ENCODE results near the gene RMND1. TPM values are rescaled to one million over a fixed set of nuclear protein-coding genes. Genes with fewer than 3 reads are reported as not detected.

Gene RMND1
- total RNA-seq, 1 donor from 2014 or later = 67.0 TPM

- Mint-ChIP-seq H3K27me3 (ENCODE audit: unreplicated experiment) (peaks cover 11% of the 10 kb centered on the region), H3K36me3 (ENCODE audit: unreplicated experiment) (no peaks in the 10 kb centered on the region), H3K27ac (ENCODE audit: unreplicated experiment) (no peak overlapping the region), H3K4me3 (ENCODE audit: unreplicated experiment) (peak overlapping the region; percentile 6), H3K4me1 (ENCODE audit: low read depth, unreplicated experiment) (peaks cover 4% of the 10 kb centered on the region), H3K9me3 (ENCODE audit: unreplicated experiment) (peaks cover 3% of the 10 kb centered on the region)
- DNase-seq = no peak
- no peak for TF ChIP-seq CTCF (IDR thresholded peaks at IDR 0.05; ENCODE audit: partially characterized antibody, unreplicated experiment)
Observed at GRCh38 chr6:151495380-151495779, 43.5 kb upstream of the RMND1 start.

GRCh38 chr6:151494936-151495320 lies 43.0 kb upstream of the RMND1 start:
- peak overlapping the region; percentile 87 for H3K4me3 Mint-ChIP-seq (ENCODE audit: unreplicated experiment)
- H3K27me3 Mint-ChIP-seq (ENCODE audit: unreplicated experiment) = peaks cover 11% of the 10 kb centered on the region
- no peaks in the 10 kb centered on the region for H3K36me3 Mint-ChIP-seq (ENCODE audit: unreplicated experiment)
- H3K9me3 Mint-ChIP-seq (ENCODE audit: unreplicated experiment) = peaks cover 3% of the 10 kb centered on the region
- no peak for DNase-seq
- H3K4me1 Mint-ChIP-seq (ENCODE audit: low read depth, unreplicated experiment) = peaks cover 4% of the 10 kb centered on the region
- TF ChIP-seq CTCF (IDR thresholded peaks at IDR 0.05; ENCODE audit: partially characterized antibody, unreplicated experiment) = no peak
- H3K27ac Mint-ChIP-seq (ENCODE audit: unreplicated experiment) = no peak overlapping the region

- H3K4me1 Mint-ChIP-seq (ENCODE audit: low read depth, unreplicated experiment) = peaks cover 4% of the 10 kb centered on the region
- H3K27me3 Mint-ChIP-seq (ENCODE audit: unreplicated experiment) = peaks cover 11% of the 10 kb centered on the region
- no peak overlapping the region for H3K27ac Mint-ChIP-seq (ENCODE audit: unreplicated experiment)
- DNase-seq = no peak
- TF ChIP-seq CTCF (IDR thresholded peaks at IDR 0.05; ENCODE audit: partially characterized antibody, unreplicated experiment) = no peak
- peak overlapping the region; percentile 87 for H3K4me3 Mint-ChIP-seq (ENCODE audit: unreplicated experiment)
- no peaks in the 10 kb centered on the region for H3K36me3 Mint-ChIP-seq (ENCODE audit: unreplicated experiment)
- H3K9me3 Mint-ChIP-seq (ENCODE audit: unreplicated experiment) = peaks cover 3% of the 10 kb centered on the region
Observed at GRCh38 chr6:151494235-151494935, 42.5 kb upstream of the RMND1 start.

GRCh38 chr6:151493804-151494234 lies 41.9 kb upstream of the RMND1 start, which contains the start of gene CCDC170:
CCDC170 (plus strand) TSS chr6:151494017; CDS start chr6:151494129, 112 bp downstream.
- Mint-ChIP-seq H3K9me3 (ENCODE audit: unreplicated experiment) (peaks cover 3% of the 10 kb centered on the region), H3K4me3 (ENCODE audit: unreplicated experiment) (peak within 1 kb of the TSS; percentile 87), H3K36me3 (ENCODE audit: unreplicated experiment) (no peaks in the 10 kb centered on the region), H3K27ac (ENCODE audit: unreplicated experiment) (no peak within 1 kb of the TSS), H3K4me1 (ENCODE audit: low read depth, unreplicated experiment) (peaks cover 4% of the 10 kb centered on the region), H3K27me3 (ENCODE audit: unreplicated experiment) (peaks cover 11% of the 10 kb centered on the region)
- DNase-seq = peak; percentile 52
- no peak for TF ChIP-seq CTCF (IDR thresholded peaks at IDR 0.05; ENCODE audit: partially characterized antibody, unreplicated experiment)

GRCh38 chr6:151493161-151493803 lies 41.4 kb upstream of the RMND1 start:
- no peak for DNase-seq
- H3K9me3 Mint-ChIP-seq (ENCODE audit: unreplicated experiment) = peaks cover 3% of the 10 kb centered on the region
- TF ChIP-seq CTCF (IDR thresholded peaks at IDR 0.05; ENCODE audit: partially characterized antibody, unreplicated experiment) = no peak
- H3K27me3 Mint-ChIP-seq (ENCODE audit: unreplicated experiment) = peaks cover 11% of the 10 kb centered on the region
- peaks cover 4% of the 10 kb centered on the region for H3K4me1 Mint-ChIP-seq (ENCODE audit: low read depth, unreplicated experiment)
- peak overlapping the region; percentile 82 for H3K4me3 Mint-ChIP-seq (ENCODE audit: unreplicated experiment)
- no peak overlapping the region for H3K27ac Mint-ChIP-seq (ENCODE audit: unreplicated experiment)
- no peaks in the 10 kb centered on the region for H3K36me3 Mint-ChIP-seq (ENCODE audit: unreplicated experiment)
